Mesothelial cell of epicardium (in vitro differentiated cells): Measurements from ENCODE around the gene CD101. TPM values are rescaled to one million over a fixed set of nuclear protein-coding genes. Genes with fewer than 3 reads are reported as not detected.

Experiments
- DNase-seq, 2 experiments: peaks; one replicate each; pipeline ENCODE4 v3.0.0; 2021; ENCODE audit warnings: low spot score in 2 of 2; ENCODE audit not compliant: unreplicated experiment in 2 of 2
- H3K27ac Mint-ChIP-seq: 2 replicates; pipeline ENCODE4 v1.8.0; 2021; ENCODE audit warnings: mixed read lengths
- H3K27me3 Mint-ChIP-seq: 2 replicates; pipeline ENCODE4 v1.8.0; 2021; ENCODE audit warnings: low read depth, mixed read lengths
- H3K36me3 Mint-ChIP-seq: 2 replicates; pipeline ENCODE4 v1.8.0; 2021; ENCODE audit warnings: mixed read lengths
- H3K4me1 Mint-ChIP-seq: 2 replicates; pipeline ENCODE4 v1.8.0; 2021; ENCODE audit warnings: mixed read lengths
- H3K4me3 Mint-ChIP-seq: 2 replicates; pipeline ENCODE4 v1.8.0; 2021; ENCODE audit warnings: mild to moderate bottlenecking, moderate library complexity, mixed read lengths
- H3K9me3 Mint-ChIP-seq: 2 replicates; pipeline ENCODE4 v1.8.0; 2021; ENCODE audit warnings: mixed read lengths
- total RNA-seq: library from RNA; stranded (reverse); gene quantifications from 3 replicates; pipeline ENCODE4 v1.2.1, GENCODE V29; 2021
- TF ChIP-seq, protein P1 (sequence below): fragments of 200-600 bp; sonication (generic); IDR thresholded peaks from one replicate; pipeline ENCODE4 v1.5.0; 2021; ENCODE audit warnings: antibody characterized with exemption; ENCODE audit not compliant: unreplicated experiment

Gene CD101
- total RNA-seq, 1 donor from 2014 or later: 3.7 TPM

DNA sequence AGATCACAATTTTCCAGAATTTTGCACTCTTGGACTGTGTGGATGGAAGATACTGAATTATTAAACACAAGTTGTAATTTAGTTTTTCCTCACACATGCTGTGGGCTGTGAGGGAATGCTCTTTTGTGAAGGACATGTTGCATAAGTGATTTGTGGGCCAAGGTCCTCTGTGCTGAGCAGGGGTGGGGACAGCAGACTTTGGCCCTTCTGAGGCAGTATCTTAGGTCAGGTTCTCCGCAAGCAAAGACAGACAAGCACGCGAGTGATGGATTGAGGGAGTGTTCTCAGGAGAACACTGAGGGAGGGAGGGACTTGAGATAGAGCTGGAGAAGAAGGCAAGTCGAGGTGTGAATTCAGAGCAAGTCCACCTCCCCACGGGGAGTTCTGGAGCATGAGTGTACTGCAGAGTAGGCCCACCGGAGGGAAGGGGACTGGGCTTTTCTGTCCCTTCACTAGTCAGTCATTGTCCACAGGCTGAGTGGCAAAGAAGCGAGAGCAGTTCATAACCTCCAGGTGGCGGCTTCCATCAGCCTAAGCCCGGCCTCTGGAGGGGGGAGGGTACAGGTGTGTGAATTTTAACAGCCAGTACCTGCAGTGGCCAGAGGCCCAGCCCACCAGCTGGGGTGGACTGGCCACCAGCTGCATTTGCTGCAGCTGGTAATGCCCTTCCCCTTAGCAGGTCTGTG is 19.1 kb upstream of the CD101 start:
- no peak overlapping the region for H3K27ac Mint-ChIP-seq
- DNase-seq: no peak
- H3K27me3 Mint-ChIP-seq: no peaks in the 10 kb centered on the region

DNA sequence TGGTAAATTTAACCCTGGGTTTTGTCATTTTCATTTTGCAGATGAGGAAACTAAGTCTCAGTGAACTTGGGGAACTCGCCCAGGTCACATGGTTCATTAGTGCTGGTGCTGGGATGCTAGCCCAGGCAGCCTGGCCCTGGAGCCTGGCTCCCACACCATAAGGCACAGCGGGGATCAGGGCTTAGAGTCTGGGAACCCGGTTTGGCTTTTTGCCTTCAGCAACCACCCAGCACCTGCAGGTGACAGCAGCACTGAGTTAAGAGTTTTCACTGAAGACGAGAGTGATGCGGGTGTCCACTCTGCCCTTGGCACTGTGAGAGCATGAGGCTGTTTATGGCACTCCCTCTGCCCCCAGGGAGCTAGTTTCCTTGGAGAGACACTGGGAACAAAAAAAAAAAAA is 18.4 kb upstream of the CD101 start:
- Mint-ChIP-seq H3K27me3 (no peaks in the 10 kb centered on the region), H3K4me1 (peaks cover 15% of the 10 kb centered on the region), H3K9me3 (peaks cover 6% of the 10 kb centered on the region), H3K36me3 (peaks cover 31% of the 10 kb centered on the region), H3K27ac (no peak overlapping the region), H3K4me3 (no peak overlapping the region)
- DNase-seq: no peak
- TF ChIP-seq, protein P1, sequence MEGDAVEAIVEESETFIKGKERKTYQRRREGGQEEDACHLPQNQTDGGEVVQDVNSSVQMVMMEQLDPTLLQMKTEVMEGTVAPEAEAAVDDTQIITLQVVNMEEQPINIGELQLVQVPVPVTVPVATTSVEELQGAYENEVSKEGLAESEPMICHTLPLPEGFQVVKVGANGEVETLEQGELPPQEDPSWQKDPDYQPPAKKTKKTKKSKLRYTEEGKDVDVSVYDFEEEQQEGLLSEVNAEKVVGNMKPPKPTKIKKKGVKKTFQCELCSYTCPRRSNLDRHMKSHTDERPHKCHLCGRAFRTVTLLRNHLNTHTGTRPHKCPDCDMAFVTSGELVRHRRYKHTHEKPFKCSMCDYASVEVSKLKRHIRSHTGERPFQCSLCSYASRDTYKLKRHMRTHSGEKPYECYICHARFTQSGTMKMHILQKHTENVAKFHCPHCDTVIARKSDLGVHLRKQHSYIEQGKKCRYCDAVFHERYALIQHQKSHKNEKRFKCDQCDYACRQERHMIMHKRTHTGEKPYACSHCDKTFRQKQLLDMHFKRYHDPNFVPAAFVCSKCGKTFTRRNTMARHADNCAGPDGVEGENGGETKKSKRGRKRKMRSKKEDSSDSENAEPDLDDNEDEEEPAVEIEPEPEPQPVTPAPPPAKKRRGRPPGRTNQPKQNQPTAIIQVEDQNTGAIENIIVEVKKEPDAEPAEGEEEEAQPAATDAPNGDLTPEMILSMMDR: no peak

More for the DNA sequence above, 19.1 kb upstream of the CD101 start:
- Mint-ChIP-seq H3K4me1 (peaks cover 12% of the 10 kb centered on the region), H3K36me3 (peaks cover 32% of the 10 kb centered on the region), H3K9me3 (peaks cover 12% of the 10 kb centered on the region), H3K4me3 (no peak overlapping the region)
- TF ChIP-seq, protein P1: no peak

DNA sequence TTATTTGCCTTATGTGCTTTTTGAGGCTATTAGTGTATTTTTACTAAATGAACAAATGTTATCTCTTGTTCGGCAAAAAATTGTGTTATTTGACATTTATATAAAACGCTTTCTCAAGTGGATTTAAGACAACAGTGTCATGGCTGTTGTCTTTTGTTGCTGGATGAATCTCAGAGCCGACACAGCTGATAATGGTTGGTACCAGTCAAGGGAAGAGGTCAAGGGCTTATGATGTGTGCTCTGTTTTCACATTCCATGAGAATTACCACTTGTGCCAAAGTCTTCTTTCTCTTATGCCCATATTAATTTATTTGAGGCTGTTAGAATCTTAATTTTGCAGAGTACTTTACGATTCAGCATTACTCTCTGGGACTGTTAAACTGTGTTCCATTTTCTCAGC is 17.9 kb upstream of the CD101 start:
- no peak overlapping the region for H3K4me3 Mint-ChIP-seq
- H3K27ac Mint-ChIP-seq: no peak overlapping the region
- peaks cover 20% of the 10 kb centered on the region for H3K4me1 Mint-ChIP-seq
- DNase-seq: no peak
- H3K27me3 Mint-ChIP-seq: no peaks in the 10 kb centered on the region
- H3K36me3 Mint-ChIP-seq: peaks cover 37% of the 10 kb centered on the region
- TF ChIP-seq, protein P1: no peak
- H3K9me3 Mint-ChIP-seq: peaks cover 6% of the 10 kb centered on the region

DNA sequence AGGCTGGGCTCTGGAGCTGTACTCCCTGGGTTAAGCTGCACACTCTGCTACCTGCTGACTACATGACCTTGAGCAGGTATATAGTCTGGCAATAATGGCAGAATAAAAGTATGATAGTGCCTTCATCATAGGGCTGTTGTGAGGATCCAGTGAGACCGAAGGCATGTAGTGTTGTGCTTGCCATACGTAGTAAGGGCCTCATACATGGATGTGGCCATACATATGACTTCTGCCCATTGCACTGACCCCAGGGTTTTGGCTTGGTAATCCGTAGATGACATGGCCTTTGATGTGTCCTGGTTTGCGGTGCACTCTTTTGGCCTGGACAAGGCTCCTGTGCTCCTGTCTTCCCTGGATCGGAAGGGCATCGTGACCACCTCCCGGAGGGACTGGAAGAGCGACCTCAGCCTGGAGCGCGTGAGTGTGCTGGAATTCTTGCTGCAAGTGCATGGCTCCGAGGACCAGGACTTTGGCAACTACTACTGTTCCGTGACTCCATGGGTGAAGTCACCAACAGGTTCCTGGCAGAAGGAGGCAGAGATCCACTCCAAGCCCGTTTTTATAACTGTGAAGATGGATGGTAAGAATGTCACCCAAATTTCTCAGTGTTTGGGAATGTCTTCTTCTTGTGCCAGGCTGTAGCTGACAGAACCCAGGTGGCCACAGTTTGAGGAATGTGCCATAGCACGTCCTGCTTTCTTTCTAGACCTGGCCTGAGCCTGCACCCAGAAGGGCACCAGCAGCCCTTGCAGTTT is 17.0 kb upstream of the CD101 start:
- H3K4me3 Mint-ChIP-seq: no peak overlapping the region
- H3K4me1 Mint-ChIP-seq: peaks cover 21% of the 10 kb centered on the region
- no peak overlapping the region for H3K27ac Mint-ChIP-seq
- H3K36me3 Mint-ChIP-seq: peaks cover 32% of the 10 kb centered on the region
- TF ChIP-seq, protein P1: no peak
- H3K27me3 Mint-ChIP-seq: no peaks in the 10 kb centered on the region
- no peak for DNase-seq
- H3K9me3 Mint-ChIP-seq: no peaks in the 10 kb centered on the region

DNA sequence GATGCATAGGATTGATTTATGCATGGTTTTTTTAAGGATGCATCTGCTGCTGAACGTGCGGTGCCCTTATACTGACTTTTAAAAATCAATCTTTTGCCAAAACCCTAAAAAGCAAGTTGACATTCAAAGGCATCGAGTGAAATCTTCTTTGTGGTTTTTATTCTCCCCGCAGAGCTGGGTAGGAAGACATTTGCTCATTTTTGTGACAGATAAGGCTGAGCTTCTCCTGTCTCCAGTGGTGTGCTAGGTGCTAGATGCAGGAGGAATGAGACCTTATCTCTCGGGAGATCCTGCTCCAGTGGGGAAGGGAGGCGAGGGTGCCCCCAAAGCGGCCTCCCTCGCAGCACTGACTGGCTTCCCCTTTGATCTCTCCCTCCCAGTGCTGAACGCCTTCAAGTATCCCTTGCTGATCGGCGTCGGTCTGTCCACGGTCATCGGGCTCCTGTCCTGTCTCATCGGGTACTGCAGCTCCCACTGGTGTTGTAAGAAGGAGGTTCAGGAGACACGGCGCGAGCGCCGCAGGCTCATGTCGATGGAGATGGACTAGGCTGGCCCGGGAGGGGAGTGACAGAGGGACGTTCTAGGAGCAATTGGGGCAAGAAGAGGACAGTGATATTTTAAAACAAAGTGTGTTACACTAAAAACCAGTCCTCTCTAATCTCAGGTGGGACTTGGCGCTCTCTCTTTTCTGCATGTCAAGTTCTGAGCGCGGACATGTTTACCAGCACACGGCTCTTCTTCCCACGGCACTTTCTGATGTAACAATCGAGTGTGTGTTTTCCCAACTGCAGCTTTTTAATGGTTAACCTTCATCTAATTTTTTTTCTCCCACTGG is 14.9 kb upstream of the CD101 start:
- TF ChIP-seq, protein P1: no peak
- H3K27me3 Mint-ChIP-seq: no peaks in the 10 kb centered on the region
- no peak for DNase-seq
- peaks cover 21% of the 10 kb centered on the region for H3K4me1 Mint-ChIP-seq
- peaks cover 45% of the 10 kb centered on the region for H3K36me3 Mint-ChIP-seq
- peaks cover 3% of the 10 kb centered on the region for H3K9me3 Mint-ChIP-seq
- no peak overlapping the region for H3K4me3 Mint-ChIP-seq
- no peak overlapping the region for H3K27ac Mint-ChIP-seq
